NB4 (cell line): ENCODE measurements around the gene FAM184A.

Experiments
- CTCF ChIP-seq: IDR thresholded peaks from one replicate; pipeline ENCODE4 v1.5.1; 2012; ENCODE audit warnings: low read depth, low read length
- MAX ChIP-seq: IDR thresholded peaks from 2 replicates; pipeline ENCODE4 v1.6.1; 2011; ENCODE audit warnings: low read depth, low read length
- MYC ChIP-seq: IDR thresholded peaks from 2 replicates; pipeline ENCODE4 v1.6.1; 2011; ENCODE audit warnings: low read depth, low read length
- POLR2A ChIP-seq: IDR thresholded peaks from 2 replicates; pipeline ENCODE4 v1.6.1; 2011; ENCODE audit warnings: mild to moderate bottlenecking; ENCODE audit not compliant: insufficient read length; ENCODE audit errors: extremely low read depth

GRCh38 chr6:119006974-119007373, 71.5 kb downstream of the FAM184A start:
- TF ChIP-seq POLR2A (no peak), CTCF (no peak), MYC (no peak), MAX (no peak)
